Measurements from ENCODE around the gene MTFMT. TPM values are rescaled to one million over a fixed set of nuclear protein-coding genes. Genes with fewer than 3 reads are reported as not detected.

Gene MTFMT
- total RNA-seq, 1 donor from 2014 or later = 6.8 TPM

DNA sequence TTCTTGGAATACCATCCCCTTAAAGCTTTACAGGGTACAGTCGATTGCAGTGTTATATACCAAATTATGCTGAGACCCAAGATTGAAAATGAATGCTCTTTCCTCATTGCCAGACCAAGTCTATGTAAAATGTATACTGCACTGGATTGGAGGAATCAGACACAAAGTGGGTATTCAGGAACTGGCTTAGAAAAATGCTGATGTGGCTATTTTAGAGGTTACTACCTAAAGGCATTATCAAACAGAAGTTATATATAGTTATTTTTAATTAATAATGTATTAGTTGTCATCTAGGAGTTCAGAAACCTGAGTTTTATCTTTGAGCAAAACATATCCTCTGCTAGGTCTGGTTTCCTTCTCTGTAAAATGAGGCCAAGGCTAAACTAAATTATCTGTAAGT, 36.1 kb downstream of the MTFMT start:
- no peaks in the 10 kb centered on the region for H3K36me3 ChIP-seq (ENCODE audit: control insufficient read depth in 3 of 3, insufficient read depth in 3 of 3, low read length in 3 of 3)
- H3K4me1 ChIP-seq (ENCODE audit: control insufficient read depth in 3 of 3, insufficient read depth in 3 of 3, low read length in 3 of 3) = peaks cover 0 to 14% (median 2%) of the 10 kb centered on the region in 3 donors
- H3K27me3 ChIP-seq (ENCODE audit: control insufficient read depth in 3 of 3, insufficient read depth in 3 of 3, low read length in 3 of 3) = no peaks in the 10 kb centered on the region
- no peak overlapping the region for H3K27ac ChIP-seq (ENCODE audit: low read depth, low read length)
- no peaks in the 10 kb centered on the region for H3K9me3 ChIP-seq (ENCODE audit: control insufficient read depth in 3 of 3, low read length in 3 of 3)
- H3K9ac ChIP-seq (ENCODE audit: low read depth in 1 of 3, low read length in 3 of 3) = no peak overlapping the region
- no peak overlapping the region for H3K4me3 ChIP-seq (ENCODE audit: low read length in 3 of 3)

DNA sequence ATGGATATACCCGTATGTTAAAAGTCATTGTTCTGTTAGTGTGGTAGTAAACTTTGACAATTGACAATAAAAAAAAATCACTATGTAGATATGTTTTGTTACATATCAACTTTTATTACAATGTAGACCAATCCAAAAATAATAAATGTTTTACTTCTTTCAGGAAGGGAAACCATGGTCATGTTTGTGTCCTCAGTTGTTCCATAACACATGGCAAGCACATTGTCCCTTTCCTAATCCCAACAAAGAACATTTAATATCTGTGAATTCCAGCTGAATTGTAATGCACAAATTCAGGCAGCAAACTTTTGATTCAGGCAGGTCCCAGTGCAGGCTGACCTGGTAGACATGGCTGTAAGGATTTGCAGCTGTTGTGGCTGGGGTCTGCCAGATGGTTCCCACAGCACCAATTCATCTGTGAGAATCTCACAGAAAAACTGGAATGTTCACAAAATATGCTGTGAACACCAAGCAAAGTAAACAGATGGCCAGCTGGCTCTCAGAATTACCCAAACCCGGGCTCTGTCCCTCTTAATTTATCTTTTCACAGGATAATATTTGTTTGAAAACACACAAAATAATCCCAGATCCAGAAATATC, 37.8 kb downstream of the MTFMT start:
- H3K9ac ChIP-seq (ENCODE audit: low read depth in 1 of 3, low read length in 3 of 3) = no peak overlapping the region
- H3K27ac ChIP-seq (ENCODE audit: low read depth, low read length) = no peak overlapping the region
- H3K36me3 ChIP-seq (ENCODE audit: control insufficient read depth in 3 of 3, insufficient read depth in 3 of 3, low read length in 3 of 3) = no peaks in the 10 kb centered on the region
- H3K9me3 ChIP-seq (ENCODE audit: control insufficient read depth in 3 of 3, low read length in 3 of 3) = no peaks in the 10 kb centered on the region
- H3K4me3 ChIP-seq (ENCODE audit: low read length in 3 of 3) = no peak overlapping the region
- no peaks in the 10 kb centered on the region for H3K27me3 ChIP-seq (ENCODE audit: control insufficient read depth in 3 of 3, insufficient read depth in 3 of 3, low read length in 3 of 3)
- peaks cover 0 to 14% (median 2%) of the 10 kb centered on the region in 3 donors for H3K4me1 ChIP-seq (ENCODE audit: control insufficient read depth in 3 of 3, insufficient read depth in 3 of 3, low read length in 3 of 3)

DNA sequence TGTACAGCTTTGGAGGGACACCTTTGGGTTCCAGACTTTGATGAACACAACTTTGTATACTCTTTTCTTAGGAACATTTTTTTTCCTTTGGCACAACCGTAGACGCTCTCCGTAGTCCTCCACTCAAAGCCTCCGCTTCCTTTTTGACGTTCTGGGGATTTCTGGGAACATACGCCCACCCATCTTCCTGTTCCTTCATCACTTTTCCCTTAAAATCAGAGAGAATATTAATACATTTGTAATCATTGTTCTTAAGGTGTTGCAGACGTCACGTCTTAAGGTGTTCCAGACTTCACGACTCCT, 39.3 kb downstream of the MTFMT start:
- Histone ChIP-seq H3K4me3 (ENCODE audit: low read length in 3 of 3) (peak overlapping the region; percentile 96 to 100 (median 100)), H3K36me3 (ENCODE audit: control insufficient read depth in 3 of 3, insufficient read depth in 3 of 3, low read length in 3 of 3) (no peaks in the 10 kb centered on the region), H3K4me1 (ENCODE audit: control insufficient read depth in 3 of 3, insufficient read depth in 3 of 3, low read length in 3 of 3) (peaks cover 3 to 14% (median 4%) of the 10 kb centered on the region in 3 donors), H3K27ac (ENCODE audit: low read depth, low read length) (peak overlapping the region; percentile 94), H3K27me3 (ENCODE audit: control insufficient read depth in 3 of 3, insufficient read depth in 3 of 3, low read length in 3 of 3) (no peaks in the 10 kb centered on the region), H3K9ac (ENCODE audit: low read depth in 1 of 3, low read length in 3 of 3) (peak overlapping the region; percentile 68 to 99 (median 89)), H3K9me3 (ENCODE audit: control insufficient read depth in 3 of 3, low read length in 3 of 3) (no peaks in the 10 kb centered on the region)

DNA sequence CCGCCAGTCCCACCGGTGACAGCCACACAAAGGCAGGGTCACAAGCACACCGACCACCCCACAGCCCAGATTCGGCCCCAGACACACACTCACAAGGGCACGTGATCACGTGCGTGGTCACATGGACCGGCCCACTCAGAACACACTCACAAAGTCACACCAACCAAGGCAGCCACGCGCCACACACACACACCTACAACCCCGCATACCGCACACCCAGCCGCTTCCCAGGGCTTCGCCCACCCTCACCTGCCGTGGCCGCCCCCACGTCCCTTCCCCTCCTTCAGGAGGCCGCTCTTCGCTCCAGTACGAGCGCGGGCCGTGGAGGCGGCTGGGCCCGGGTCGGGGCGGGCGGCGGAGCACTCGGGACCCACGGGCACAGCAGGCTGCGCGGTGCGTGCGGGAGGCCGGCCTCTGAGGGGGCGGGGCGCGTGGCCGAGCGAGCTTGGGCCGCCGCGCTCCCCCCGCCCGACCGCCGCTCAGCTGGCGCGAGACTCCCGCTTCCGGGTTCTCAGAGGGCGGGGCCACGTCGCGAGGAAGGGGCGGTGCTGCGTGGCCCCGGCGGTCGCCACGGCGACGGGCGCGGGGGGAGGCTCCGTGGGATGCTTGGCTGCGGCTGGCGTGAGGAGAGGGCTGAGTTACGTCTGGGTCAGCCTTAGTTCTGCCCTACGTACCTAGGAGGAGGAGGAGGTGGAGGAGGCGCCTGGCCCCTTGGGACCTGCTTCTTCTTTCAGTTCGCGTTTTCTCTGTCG, 39.8 kb downstream of the MTFMT start, which contains the start of gene SPG21:
Gene SPG21, minus strand, starts transcription at position 499 of the 752 bp plus-strand sequence. CDS start 6,345 bp downstream, outside the sequence.
- Histone ChIP-seq H3K27ac (ENCODE audit: low read depth, low read length) (peak within 1 kb of the TSS; percentile 94), H3K27me3 (ENCODE audit: control insufficient read depth in 3 of 3, insufficient read depth in 3 of 3, low read length in 3 of 3) (no peaks in the 10 kb centered on the region), H3K36me3 (ENCODE audit: control insufficient read depth in 3 of 3, insufficient read depth in 3 of 3, low read length in 3 of 3) (no peaks in the 10 kb centered on the region), H3K4me3 (ENCODE audit: low read length in 3 of 3) (peak within 1 kb of the TSS; percentile 96 to 100 (median 100)), H3K9ac (ENCODE audit: low read depth in 1 of 3, low read length in 3 of 3) (peak within 1 kb of the TSS; percentile 96 to 99 (median 98)), H3K9me3 (ENCODE audit: control insufficient read depth in 3 of 3, low read length in 3 of 3) (no peaks in the 10 kb centered on the region), H3K4me1 (ENCODE audit: control insufficient read depth in 3 of 3, insufficient read depth in 3 of 3, low read length in 3 of 3) (peaks cover 3 to 14% (median 5%) of the 10 kb centered on the region in 3 donors)

DNA sequence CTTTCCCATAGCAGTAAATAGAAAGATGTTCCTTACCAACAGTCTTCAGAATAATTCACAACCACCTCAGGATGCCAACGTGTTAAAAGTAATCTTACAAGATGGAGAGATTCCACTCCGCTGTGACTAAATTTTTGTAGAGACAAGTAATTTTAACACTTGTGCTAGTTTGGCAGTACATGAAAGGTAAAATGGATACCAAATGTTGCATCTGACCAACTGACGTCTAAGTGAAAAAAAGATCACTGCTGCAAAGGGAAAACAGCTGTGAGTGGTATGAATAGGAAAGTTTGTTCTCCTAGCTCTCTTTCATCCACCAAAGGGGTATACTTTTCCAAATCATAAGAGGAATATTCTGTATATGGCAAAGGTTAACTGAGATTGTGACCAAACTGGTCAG, 42.3 kb downstream of the MTFMT start:
- H3K36me3 ChIP-seq (ENCODE audit: control insufficient read depth in 3 of 3, insufficient read depth in 3 of 3, low read length in 3 of 3) = peaks cover 0 to 4% (median 2%) of the 10 kb centered on the region in 3 donors
- H3K9me3 ChIP-seq (ENCODE audit: control insufficient read depth in 3 of 3, low read length in 3 of 3) = no peaks in the 10 kb centered on the region
- H3K27me3 ChIP-seq (ENCODE audit: control insufficient read depth in 3 of 3, insufficient read depth in 3 of 3, low read length in 3 of 3) = no peaks in the 10 kb centered on the region
- peaks cover 3 to 14% (median 5%) of the 10 kb centered on the region in 3 donors for H3K4me1 ChIP-seq (ENCODE audit: control insufficient read depth in 3 of 3, insufficient read depth in 3 of 3, low read length in 3 of 3)
- no peak overlapping the region for H3K4me3 ChIP-seq (ENCODE audit: low read length in 3 of 3)
- H3K27ac ChIP-seq (ENCODE audit: low read depth, low read length) = no peak overlapping the region
- no peak overlapping the region for H3K9ac ChIP-seq (ENCODE audit: low read depth in 1 of 3, low read length in 3 of 3)

DNA sequence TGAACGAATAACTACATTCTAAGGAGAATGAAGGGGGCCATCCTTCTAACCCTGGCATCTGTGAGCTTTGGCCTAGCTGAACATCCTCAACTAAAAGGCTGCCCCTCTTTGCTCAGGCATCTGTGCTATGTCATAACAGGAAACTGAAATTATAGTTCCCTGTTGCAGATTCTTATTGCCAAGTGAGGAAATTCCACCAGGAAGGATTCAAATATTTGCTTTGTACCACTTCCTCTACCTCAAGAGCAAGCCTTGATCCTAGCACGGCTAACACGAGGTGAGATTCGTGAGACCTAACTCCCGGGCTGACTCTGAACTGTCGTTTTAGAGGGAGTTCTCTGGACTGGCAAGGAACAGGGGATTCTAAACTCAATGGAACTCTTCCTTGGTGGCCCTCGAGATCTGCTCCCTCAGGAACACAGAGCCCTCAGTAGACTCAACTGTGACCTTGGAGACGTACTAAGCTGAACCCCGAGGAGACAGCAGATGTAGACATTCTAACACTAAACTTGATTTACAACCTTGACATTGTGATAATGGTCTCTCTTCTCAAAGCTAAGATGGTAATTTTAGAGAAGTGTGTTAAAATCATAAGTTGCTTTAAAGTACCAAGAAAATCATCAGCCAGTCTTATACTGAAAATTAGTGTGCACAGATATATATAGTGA, 43.9 kb downstream of the MTFMT start:
- no peak overlapping the region for H3K4me3 ChIP-seq (ENCODE audit: low read length in 3 of 3)
- H3K9me3 ChIP-seq (ENCODE audit: control insufficient read depth in 3 of 3, low read length in 3 of 3) = no peaks in the 10 kb centered on the region
- H3K36me3 ChIP-seq (ENCODE audit: control insufficient read depth in 3 of 3, insufficient read depth in 3 of 3, low read length in 3 of 3) = peaks cover 2 to 4% (median 3%) of the 10 kb centered on the region in 3 donors
- H3K9ac ChIP-seq (ENCODE audit: low read depth in 1 of 3, low read length in 3 of 3) = peak overlapping the region in 1 of 3 donors; percentile 48
- H3K4me1 ChIP-seq (ENCODE audit: control insufficient read depth in 3 of 3, insufficient read depth in 3 of 3, low read length in 3 of 3) = peaks cover 3 to 13% (median 9%) of the 10 kb centered on the region in 3 donors
- no peaks in the 10 kb centered on the region for H3K27me3 ChIP-seq (ENCODE audit: control insufficient read depth in 3 of 3, insufficient read depth in 3 of 3, low read length in 3 of 3)
- H3K27ac ChIP-seq (ENCODE audit: low read depth, low read length) = no peak overlapping the region

DNA sequence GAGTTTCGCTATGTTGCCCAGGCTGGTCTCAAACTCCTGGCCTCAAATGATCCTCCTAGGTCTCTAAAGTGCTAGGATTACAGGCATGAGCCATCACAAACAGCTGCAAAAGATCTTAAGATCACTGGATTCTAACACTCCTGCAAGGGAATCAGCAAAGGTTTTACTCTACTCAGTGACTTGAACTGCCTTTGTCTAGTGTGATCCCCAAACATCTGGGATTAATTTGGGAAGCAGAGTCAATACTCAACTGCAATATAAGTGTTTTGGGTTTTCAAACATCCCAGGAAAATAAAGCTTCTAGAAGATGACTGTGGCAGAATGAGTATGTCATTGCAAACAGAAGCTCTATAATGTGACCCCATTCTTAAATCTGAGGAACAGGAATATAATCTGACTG, 47.0 kb downstream of the MTFMT start:
- Histone ChIP-seq H3K27me3 (ENCODE audit: control insufficient read depth in 3 of 3, insufficient read depth in 3 of 3, low read length in 3 of 3) (no peaks in the 10 kb centered on the region), H3K4me3 (ENCODE audit: low read length in 3 of 3) (no peak overlapping the region), H3K9ac (ENCODE audit: low read depth in 1 of 3, low read length in 3 of 3) (no peak overlapping the region), H3K27ac (ENCODE audit: low read depth, low read length) (no peak overlapping the region), H3K9me3 (ENCODE audit: control insufficient read depth in 3 of 3, low read length in 3 of 3) (no peaks in the 10 kb centered on the region), H3K36me3 (ENCODE audit: control insufficient read depth in 3 of 3, insufficient read depth in 3 of 3, low read length in 3 of 3) (peaks cover 14 to 19% (median 17%) of the 10 kb centered on the region in 3 donors), H3K4me1 (ENCODE audit: control insufficient read depth in 3 of 3, insufficient read depth in 3 of 3, low read length in 3 of 3) (peaks cover 0 to 6% (median 3%) of the 10 kb centered on the region in 3 donors)

DNA sequence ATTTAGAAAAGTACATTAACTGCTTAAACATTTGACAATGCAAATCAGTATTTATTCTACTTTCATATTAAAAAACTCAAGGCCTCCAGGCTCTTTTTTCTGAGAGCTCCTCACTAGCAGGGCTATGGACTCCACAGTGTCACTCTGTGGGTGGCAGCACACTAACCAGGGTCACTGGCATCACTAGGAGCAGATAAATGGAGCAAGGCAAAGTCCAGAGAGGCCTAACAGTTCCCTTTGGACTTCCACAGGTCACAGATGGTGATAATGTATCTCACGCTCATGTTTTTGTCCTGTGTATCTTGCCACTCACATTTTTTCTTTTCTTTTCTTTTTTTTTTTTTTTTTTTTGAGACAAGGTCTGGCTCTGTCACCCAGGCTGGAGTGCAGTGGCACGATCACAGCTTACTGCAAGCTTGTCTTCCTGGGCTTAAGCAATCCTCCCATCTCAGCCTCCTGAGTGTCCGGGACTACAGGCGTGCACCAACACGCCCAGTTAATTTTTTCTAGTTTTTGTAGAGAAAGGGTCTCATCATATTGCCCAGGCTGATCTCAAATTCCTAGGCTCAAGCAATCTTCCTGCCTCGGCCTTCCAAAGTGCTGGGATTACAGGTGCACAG, 47.5 kb downstream of the MTFMT start:
- Histone ChIP-seq H3K9me3 (ENCODE audit: control insufficient read depth in 3 of 3, low read length in 3 of 3) (no peaks in the 10 kb centered on the region), H3K27ac (ENCODE audit: low read depth, low read length) (no peak overlapping the region), H3K27me3 (ENCODE audit: control insufficient read depth in 3 of 3, insufficient read depth in 3 of 3, low read length in 3 of 3) (no peaks in the 10 kb centered on the region), H3K4me3 (ENCODE audit: low read length in 3 of 3) (no peak overlapping the region), H3K9ac (ENCODE audit: low read depth in 1 of 3, low read length in 3 of 3) (peak overlapping the region in 2 of 3 donors; percentile 16 to 33), H3K4me1 (ENCODE audit: control insufficient read depth in 3 of 3, insufficient read depth in 3 of 3, low read length in 3 of 3) (peaks cover 0 to 6% (median 3%) of the 10 kb centered on the region in 3 donors), H3K36me3 (ENCODE audit: control insufficient read depth in 3 of 3, insufficient read depth in 3 of 3, low read length in 3 of 3) (peaks cover 14 to 23% (median 23%) of the 10 kb centered on the region in 3 donors)

DNA sequence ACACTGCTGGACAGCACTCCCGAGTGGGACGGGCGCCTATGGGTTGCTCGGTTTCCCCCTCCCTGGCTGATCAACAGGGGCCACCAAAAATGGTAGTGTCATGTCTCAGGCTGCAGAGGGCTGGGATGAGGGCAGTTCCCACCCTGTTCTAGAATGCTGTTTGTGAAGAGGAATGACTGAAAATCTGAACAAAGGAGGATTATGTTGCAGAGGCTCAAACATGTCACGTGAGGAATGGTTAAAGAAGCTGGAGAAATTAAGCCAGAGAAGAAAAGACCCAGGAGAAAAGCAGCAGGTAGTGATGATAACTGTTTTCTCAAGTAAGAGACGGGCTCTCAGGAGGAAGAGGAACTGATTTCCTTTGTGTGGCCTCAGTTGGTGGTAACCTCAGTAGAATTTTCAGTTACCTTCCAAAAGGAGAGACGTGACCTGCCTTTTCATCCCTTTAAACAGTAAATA, 50.2 kb downstream of the MTFMT start:
- H3K9ac ChIP-seq (ENCODE audit: low read depth in 1 of 3, low read length in 3 of 3) = no peak overlapping the region
- H3K36me3 ChIP-seq (ENCODE audit: control insufficient read depth in 3 of 3, insufficient read depth in 3 of 3, low read length in 3 of 3) = peaks cover 17 to 36% (median 32%) of the 10 kb centered on the region in 3 donors
- H3K27me3 ChIP-seq (ENCODE audit: control insufficient read depth in 3 of 3, insufficient read depth in 3 of 3, low read length in 3 of 3) = no peaks in the 10 kb centered on the region
- no peak overlapping the region for H3K4me3 ChIP-seq (ENCODE audit: low read length in 3 of 3)
- H3K4me1 ChIP-seq (ENCODE audit: control insufficient read depth in 3 of 3, insufficient read depth in 3 of 3, low read length in 3 of 3) = peaks cover 0 to 3% (median 0%) of the 10 kb centered on the region in 3 donors
- H3K27ac ChIP-seq (ENCODE audit: low read depth, low read length) = no peak overlapping the region
- H3K9me3 ChIP-seq (ENCODE audit: control insufficient read depth in 3 of 3, low read length in 3 of 3) = no peaks in the 10 kb centered on the region

Measured in skeletal muscle tissue (tissue), 4 donors.